ENCODE measurements around the gene ACAA1.

- TF ChIP-seq POLR2AphosphoS5 (IDR thresholded peaks at IDR 0.05; ENCODE audit: low read depth) (no peak), CTCF (conservative IDR thresholded peaks at IDR 0.05; ENCODE audit: low read depth in 2 of 2) (no peak), ETS1 (IDR thresholded peaks at IDR 0.05) (no peak), CREB1 (CRISPR knock-in tag; IDR thresholded peaks at IDR 0.05; ENCODE audit: low read depth) (no peak), EZH2 (IDR thresholded peaks at IDR 0.05; ENCODE audit: low read depth, unreplicated experiment) (no peak), EZH2phosphoT487 (IDR thresholded peaks at IDR 0.05; ENCODE audit: unreplicated experiment) (no peak), REST (IDR thresholded peaks at IDR 0.05; ENCODE audit: unreplicated experiment) (no peak), ZNF462 (CRISPR knock-in tag; IDR thresholded peaks at IDR 0.05) (no peak)
Measured at GRCh38 chr3:38115645-38116427, 21.1 kb downstream of the ACAA1 start.

Measured in GM23338 (cell line).